ENCODE results near the gene MAP3K12. TPM values are rescaled to one million over a fixed set of nuclear protein-coding genes. Genes with fewer than 3 reads are reported as not detected.

Gene MAP3K12
- total RNA-seq, 4 donors from 2014 or later: 12.6 to 20.1 (median 18.9) TPM

DNA sequence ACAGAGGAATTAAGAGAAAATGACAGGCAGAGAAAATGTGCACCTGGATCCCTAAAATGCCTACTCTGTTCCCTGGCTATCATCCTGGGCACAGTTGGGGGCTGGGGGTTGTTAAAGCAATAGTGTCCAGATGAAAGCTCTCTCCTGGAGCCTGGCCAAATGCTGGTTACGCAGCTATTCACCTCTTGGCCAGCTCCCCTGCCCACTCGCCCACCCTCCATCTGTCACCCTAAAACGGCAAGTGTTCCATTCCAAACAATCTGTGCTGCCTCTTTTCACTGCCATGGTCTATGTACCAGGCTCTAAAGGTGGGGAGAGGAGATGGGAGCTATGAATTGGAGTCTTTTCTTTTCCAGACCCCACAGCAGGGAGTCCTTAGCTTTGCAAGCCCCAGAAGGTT, 32.8 kb upstream of the MAP3K12 start:
- no peak for DNase-seq (ENCODE audit: extremely low spot score)
- 38% methylated on average over 3 of the region's 3 CpGs for WGBS
- TF ChIP-seq EP300 (IDR thresholded peaks at IDR 0.05) (no peak), POLR2AphosphoS5 (IDR thresholded peaks at IDR 0.05) (no peak), POLR2A (IDR thresholded peaks at IDR 0.05; ENCODE audit: low read depth) (no peak)
- TF ChIP-seq, protein P1, sequence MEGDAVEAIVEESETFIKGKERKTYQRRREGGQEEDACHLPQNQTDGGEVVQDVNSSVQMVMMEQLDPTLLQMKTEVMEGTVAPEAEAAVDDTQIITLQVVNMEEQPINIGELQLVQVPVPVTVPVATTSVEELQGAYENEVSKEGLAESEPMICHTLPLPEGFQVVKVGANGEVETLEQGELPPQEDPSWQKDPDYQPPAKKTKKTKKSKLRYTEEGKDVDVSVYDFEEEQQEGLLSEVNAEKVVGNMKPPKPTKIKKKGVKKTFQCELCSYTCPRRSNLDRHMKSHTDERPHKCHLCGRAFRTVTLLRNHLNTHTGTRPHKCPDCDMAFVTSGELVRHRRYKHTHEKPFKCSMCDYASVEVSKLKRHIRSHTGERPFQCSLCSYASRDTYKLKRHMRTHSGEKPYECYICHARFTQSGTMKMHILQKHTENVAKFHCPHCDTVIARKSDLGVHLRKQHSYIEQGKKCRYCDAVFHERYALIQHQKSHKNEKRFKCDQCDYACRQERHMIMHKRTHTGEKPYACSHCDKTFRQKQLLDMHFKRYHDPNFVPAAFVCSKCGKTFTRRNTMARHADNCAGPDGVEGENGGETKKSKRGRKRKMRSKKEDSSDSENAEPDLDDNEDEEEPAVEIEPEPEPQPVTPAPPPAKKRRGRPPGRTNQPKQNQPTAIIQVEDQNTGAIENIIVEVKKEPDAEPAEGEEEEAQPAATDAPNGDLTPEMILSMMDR (IDR thresholded peaks at IDR 0.05): no peak
- Histone ChIP-seq H3K27me3 (no peaks in the 10 kb centered on the region), H3K4me3 (no peak overlapping the region), H3K9me3 (no peaks in the 10 kb centered on the region), H3K36me3 (peaks cover 90 to 100% (median 98%) of the 10 kb centered on the region in 4 donors), H3K27ac (replicated peaks in 1 of 4) (no peak overlapping the region), H3K4me1 (peaks cover 0 to 5% (median 0%) of the 10 kb centered on the region in 4 donors)
- intact Hi-C loops (cut with DNase I): no loop called here

DNA sequence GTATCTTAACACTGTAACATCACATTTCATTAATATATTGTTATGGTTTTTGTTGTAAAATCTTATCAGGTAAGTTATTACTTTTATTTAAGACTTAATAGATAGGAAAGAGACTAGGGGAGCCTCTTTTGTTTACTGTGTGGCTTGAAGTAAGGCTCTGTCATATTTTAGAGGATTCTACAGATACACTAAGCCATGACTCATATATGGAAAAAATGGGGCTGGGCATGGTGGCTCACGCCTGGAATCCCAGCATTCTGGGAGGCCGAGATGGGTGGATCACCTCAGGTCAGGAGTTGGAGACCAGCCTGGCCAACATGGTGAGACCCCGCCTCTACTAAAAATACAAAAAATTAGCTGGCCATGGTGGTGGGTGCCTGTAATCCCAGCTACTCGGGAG, 31.7 kb upstream of the MAP3K12 start:
- Histone ChIP-seq H3K4me3 (no peak overlapping the region), H3K27me3 (no peaks in the 10 kb centered on the region), H3K36me3 (peaks cover 82 to 100% (median 97%) of the 10 kb centered on the region in 4 donors), H3K27ac (replicated peaks in 1 of 4) (no peak overlapping the region), H3K4me1 (peaks cover 0 to 5% (median 0%) of the 10 kb centered on the region in 4 donors), H3K9me3 (no peaks in the 10 kb centered on the region)
- intact Hi-C loops (cut with DNase I): no loop called here
- 85% methylated on average over 3 of the region's 4 CpGs for WGBS
- TF ChIP-seq EP300 (IDR thresholded peaks at IDR 0.05) (no peak), POLR2AphosphoS5 (IDR thresholded peaks at IDR 0.05) (no peak)
- DNase-seq (ENCODE audit: extremely low spot score): no peak

DNA sequence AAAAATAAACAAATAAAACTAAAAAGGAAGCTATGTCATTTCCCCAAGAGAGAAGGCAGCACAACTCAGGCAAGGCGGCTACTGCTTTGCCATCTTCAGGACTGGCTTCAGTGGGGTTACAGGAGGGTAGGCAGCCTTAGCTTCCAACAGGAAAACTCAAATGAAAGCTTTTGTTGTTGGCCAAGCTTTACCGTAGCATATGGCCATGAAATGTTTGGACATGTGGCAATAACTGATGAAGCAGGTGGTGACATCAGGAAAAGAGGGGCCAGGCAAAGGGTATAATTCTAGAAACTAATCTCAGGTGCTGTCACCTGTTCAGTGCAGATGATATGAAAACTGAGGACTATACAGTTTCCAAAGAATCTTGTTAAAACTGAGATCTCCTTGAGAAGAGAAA, 30.8 kb upstream of the MAP3K12 start:
- H3K36me3 ChIP-seq: peaks cover 80 to 100% (median 97%) of the 10 kb centered on the region in 4 donors
- H3K27me3 ChIP-seq: no peaks in the 10 kb centered on the region
- H3K9me3 ChIP-seq: no peaks in the 10 kb centered on the region
- no peak overlapping the region for H3K4me3 ChIP-seq
- intact Hi-C loops (cut with DNase I): no loop called here
- no peak for DNase-seq (ENCODE audit: extremely low spot score)
- TF ChIP-seq POLR2A (IDR thresholded peaks at IDR 0.05; ENCODE audit: low read depth) (no peak), POLR2AphosphoS5 (IDR thresholded peaks at IDR 0.05) (no peak), EP300 (IDR thresholded peaks at IDR 0.05) (no peak)
- TF ChIP-seq, protein P1 (IDR thresholded peaks at IDR 0.05): no peak
- H3K27ac ChIP-seq (replicated peaks in 1 of 4): no peak overlapping the region
- WGBS: 82% methylated on average over 2 of the region's 2 CpGs
- peaks cover 0 to 5% (median 0%) of the 10 kb centered on the region in 4 donors for H3K4me1 ChIP-seq

DNA sequence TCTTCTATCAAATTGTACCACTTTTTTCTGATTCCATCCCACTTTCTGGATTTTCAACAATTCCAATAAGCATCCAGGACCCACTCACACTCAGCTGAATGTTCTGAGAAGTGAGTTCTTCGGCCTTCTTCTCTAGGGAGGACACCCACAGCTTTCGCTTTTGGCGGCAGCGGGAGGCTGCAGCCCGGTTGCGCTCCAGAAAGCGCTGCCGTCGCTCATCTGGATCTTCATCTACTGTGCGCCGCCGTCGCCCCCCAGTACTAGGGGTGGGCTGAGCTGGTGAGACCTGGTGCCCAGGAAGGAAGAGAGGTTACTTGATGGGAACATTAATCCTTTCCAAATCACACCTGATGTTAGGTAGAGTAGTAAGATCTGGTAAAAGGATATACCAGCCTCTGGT, 25.2 kb upstream of the MAP3K12 start:
- Histone ChIP-seq H3K4me1 (no peaks in the 10 kb centered on the region), H3K4me3 (no peak overlapping the region), H3K9me3 (no peaks in the 10 kb centered on the region), H3K36me3 (peaks cover 70 to 100% (median 98%) of the 10 kb centered on the region in 4 donors), H3K27me3 (no peaks in the 10 kb centered on the region), H3K27ac (replicated peaks in 1 of 4) (no peak overlapping the region)
- TF ChIP-seq POLR2AphosphoS5 (IDR thresholded peaks at IDR 0.05): no peak
- TF ChIP-seq, protein P1 (IDR thresholded peaks at IDR 0.05): no peak
- intact Hi-C loops (cut with DNase I): no loop called here
- WGBS: 95% methylated on average over 13 of the region's 13 CpGs
- DNase-seq (ENCODE audit: extremely low spot score): no peak

DNA sequence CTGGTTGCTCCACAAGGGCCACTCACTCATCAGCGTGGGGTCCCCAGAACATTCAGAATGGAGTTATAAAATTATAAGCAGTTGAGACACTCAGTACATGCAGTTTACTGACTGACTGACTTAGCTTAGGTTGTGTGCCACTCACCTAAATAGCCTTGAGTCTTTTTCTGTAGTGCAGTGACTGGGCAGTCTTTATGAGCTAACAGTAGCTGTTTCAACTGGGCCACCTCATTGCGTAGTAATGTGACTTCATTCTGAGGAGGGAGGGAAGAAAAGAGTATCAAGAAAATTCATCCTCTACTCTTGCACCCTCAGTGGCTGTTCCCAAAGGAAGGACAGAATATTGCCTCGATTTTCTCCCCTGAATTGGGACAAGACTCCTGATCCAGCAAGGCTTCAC, 23.9 kb upstream of the MAP3K12 start:
- 94% methylated on average over 3 of the region's 3 CpGs for WGBS
- H3K9me3 ChIP-seq: no peaks in the 10 kb centered on the region
- DNase-seq (ENCODE audit: extremely low spot score): no peak
- no peak for TF ChIP-seq EP300 (IDR thresholded peaks at IDR 0.05)
- no peak for TF ChIP-seq POLR2A (IDR thresholded peaks at IDR 0.05; ENCODE audit: low read depth)
- TF ChIP-seq, protein P1 (IDR thresholded peaks at IDR 0.05): no peak
- TF ChIP-seq POLR2AphosphoS5 (IDR thresholded peaks at IDR 0.05): no peak
- H3K4me1 ChIP-seq: no peaks in the 10 kb centered on the region
- H3K27ac ChIP-seq (replicated peaks in 1 of 4): no peak overlapping the region
- no peaks in the 10 kb centered on the region for H3K27me3 ChIP-seq
- intact Hi-C loops (cut with DNase I): no loop called here
- peaks cover 61 to 100% (median 98%) of the 10 kb centered on the region in 4 donors for H3K36me3 ChIP-seq
- H3K4me3 ChIP-seq: no peak overlapping the region
